Measurements from ENCODE around the gene F13A1.

The F13A1 gene

DNA sequence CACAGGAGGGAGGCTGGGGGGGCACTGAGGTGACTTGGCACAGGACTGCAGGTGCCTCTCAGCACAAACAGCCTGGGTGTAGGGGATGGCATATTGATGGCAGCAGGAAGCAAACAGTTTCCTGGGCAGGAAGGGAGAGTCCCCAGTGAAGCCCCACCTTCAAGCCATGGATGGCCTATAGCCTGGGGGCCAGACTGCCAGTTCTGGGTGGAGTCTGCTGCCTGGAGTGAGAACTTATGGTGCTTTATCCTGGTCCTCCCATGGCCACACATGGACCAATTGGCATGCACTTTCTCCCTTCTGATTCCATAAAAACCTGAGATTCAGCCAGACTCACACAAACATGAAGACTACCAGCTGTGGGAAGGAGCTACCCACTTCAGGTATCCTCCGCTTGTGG lies 198.5 kb downstream of the F13A1 start:
- Histone ChIP-seq H3K4me1 (ENCODE audit: insufficient read depth, poor library complexity, severe bottlenecking) (no peaks in the 10 kb centered on the region), H3K4me3 (ENCODE audit: severe bottlenecking) (no peak overlapping the region), H3K27me3 (ENCODE audit: insufficient read depth, poor library complexity, severe bottlenecking) (peaks cover 4% of the 10 kb centered on the region), H3K9me3 (ENCODE audit: severe bottlenecking) (no peaks in the 10 kb centered on the region), H3K27ac (ENCODE audit: poor library complexity, severe bottlenecking) (no peak overlapping the region), H3K36me3 (ENCODE audit: low read depth) (no peaks in the 10 kb centered on the region)
- TF ChIP-seq, protein P1, sequence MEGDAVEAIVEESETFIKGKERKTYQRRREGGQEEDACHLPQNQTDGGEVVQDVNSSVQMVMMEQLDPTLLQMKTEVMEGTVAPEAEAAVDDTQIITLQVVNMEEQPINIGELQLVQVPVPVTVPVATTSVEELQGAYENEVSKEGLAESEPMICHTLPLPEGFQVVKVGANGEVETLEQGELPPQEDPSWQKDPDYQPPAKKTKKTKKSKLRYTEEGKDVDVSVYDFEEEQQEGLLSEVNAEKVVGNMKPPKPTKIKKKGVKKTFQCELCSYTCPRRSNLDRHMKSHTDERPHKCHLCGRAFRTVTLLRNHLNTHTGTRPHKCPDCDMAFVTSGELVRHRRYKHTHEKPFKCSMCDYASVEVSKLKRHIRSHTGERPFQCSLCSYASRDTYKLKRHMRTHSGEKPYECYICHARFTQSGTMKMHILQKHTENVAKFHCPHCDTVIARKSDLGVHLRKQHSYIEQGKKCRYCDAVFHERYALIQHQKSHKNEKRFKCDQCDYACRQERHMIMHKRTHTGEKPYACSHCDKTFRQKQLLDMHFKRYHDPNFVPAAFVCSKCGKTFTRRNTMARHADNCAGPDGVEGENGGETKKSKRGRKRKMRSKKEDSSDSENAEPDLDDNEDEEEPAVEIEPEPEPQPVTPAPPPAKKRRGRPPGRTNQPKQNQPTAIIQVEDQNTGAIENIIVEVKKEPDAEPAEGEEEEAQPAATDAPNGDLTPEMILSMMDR (IDR thresholded peaks at IDR 0.05; ENCODE audit: poor library complexity, severe bottlenecking): no peak
- ATAC-seq (ENCODE audit: low read depth): no peak
- no peak for DNase-seq (ENCODE audit: low spot score)

DNA sequence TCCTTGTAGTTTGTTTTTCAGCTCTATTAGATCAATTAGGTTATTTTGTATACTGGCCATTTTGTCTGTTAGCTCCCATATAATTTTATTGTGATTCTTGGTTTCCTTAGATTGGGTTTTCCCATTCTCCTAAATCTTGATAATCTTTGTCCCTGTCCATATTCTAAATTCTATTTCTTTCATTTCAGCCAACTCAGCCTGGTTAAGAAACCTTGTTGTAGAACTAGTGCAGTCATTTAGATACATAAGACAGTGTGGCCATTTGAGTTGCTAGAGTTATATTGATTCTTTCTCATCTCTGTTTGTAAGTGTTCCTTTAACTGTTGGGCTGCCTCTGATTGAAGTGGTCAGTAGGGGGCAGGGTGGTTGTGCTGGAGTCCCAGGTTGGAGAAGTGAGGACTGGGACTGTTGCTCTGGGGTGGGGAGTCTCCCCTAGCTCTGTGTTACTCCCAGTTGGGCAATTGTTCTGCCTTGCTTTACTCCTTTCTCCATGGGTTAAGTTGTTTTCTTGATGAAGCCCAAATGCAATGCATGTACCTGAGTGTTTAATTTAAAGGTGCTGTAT lies 214.9 kb downstream of the F13A1 start:
- H3K4me3 ChIP-seq (ENCODE audit: severe bottlenecking): no peak overlapping the region
- H3K9me3 ChIP-seq (ENCODE audit: severe bottlenecking): no peaks in the 10 kb centered on the region
- no peak for ATAC-seq (ENCODE audit: low read depth)
- H3K4me1 ChIP-seq (ENCODE audit: insufficient read depth, poor library complexity, severe bottlenecking): no peaks in the 10 kb centered on the region
- H3K27me3 ChIP-seq (ENCODE audit: insufficient read depth, poor library complexity, severe bottlenecking): no peaks in the 10 kb centered on the region
- no peak overlapping the region for H3K27ac ChIP-seq (ENCODE audit: poor library complexity, severe bottlenecking)
- no peaks in the 10 kb centered on the region for H3K36me3 ChIP-seq (ENCODE audit: low read depth)
- TF ChIP-seq, protein P1 (IDR thresholded peaks at IDR 0.05; ENCODE audit: poor library complexity, severe bottlenecking): no peak
- DNase-seq (ENCODE audit: low spot score): no peak

Data from RWPE2 (cell line).